WTC11 (cell line): ENCODE results near the gene RBM20. TPM values are rescaled to one million over a fixed set of nuclear protein-coding genes. Genes with fewer than 3 reads are reported as not detected.

Source experiments
- ATAC-seq: fragments of 200-7000 bp; cut with Tn5 transposase; 2 replicates; pipeline ENCODE4 v1.10.0; 2021; ENCODE audit warnings: mild to moderate bottlenecking, moderate library complexity
- CTCF ChIA-PET: fragments of 300-600 bp; sonication (Branson Sonifier 250); formaldehyde crosslinking; loops from one replicate; lab custom pipeline; 2021; ENCODE audit warnings: antibody characterized with exemption; lab: Charles Lee
- POLR2A ChIA-PET: fragments of 350-600 bp; sonication (Branson Sonifier 250); formaldehyde crosslinking; loops from one replicate; lab custom pipeline; 2021; ENCODE audit warnings: antibody characterized with exemption; lab: Charles Lee
- DNase-seq: peaks from one replicate; pipeline ENCODE4 v3.0.0; 2021; ENCODE audit warnings: low spot score
- H3K27ac Mint-ChIP-seq: 2 replicates; pipeline ENCODE4 v1.8.0; 2021; ENCODE audit warnings: mixed read lengths
- H3K27me3 Mint-ChIP-seq: 2 replicates; pipeline ENCODE4 v1.8.0; 2021; ENCODE audit warnings: low read depth, mild to moderate bottlenecking, moderate library complexity, mixed read lengths
- H3K36me3 Mint-ChIP-seq: 2 replicates; pipeline ENCODE4 v1.8.0; 2021; ENCODE audit warnings: mixed read lengths
- H3K4me1 Mint-ChIP-seq: 2 replicates; pipeline ENCODE4 v1.8.0; 2022; ENCODE audit warnings: mixed read lengths
- H3K4me3 Mint-ChIP-seq: 2 replicates; pipeline ENCODE4 v1.8.0; 2021; ENCODE audit warnings: mild to moderate bottlenecking, moderate library complexity, mixed read lengths
- H3K9me3 Mint-ChIP-seq: 2 replicates; pipeline ENCODE4 v1.8.0; 2021; ENCODE audit warnings: mixed read lengths
- ATF1 ChIP-seq: sonication (generic); formaldehyde crosslinking; IDR thresholded peaks from 2 replicates; pipeline ENCODE4 v1.8.1; 2023; ENCODE audit warnings: mild to moderate bottlenecking, moderate library complexity, missing genetic modification reagents
- ELF4 ChIP-seq: sonication (generic); formaldehyde crosslinking; IDR thresholded peaks from 2 replicates; pipeline ENCODE4 v1.8.1; 2022; ENCODE audit warnings: low read depth, mild to moderate bottlenecking, moderate library complexity, missing genetic modification reagents
- RELA ChIP-seq: sonication (generic); formaldehyde crosslinking; IDR thresholded peaks from 2 replicates; pipeline ENCODE4 v1.8.1; 2022; ENCODE audit warnings: missing genetic modification reagents, mild to moderate bottlenecking, borderline replicate concordance
- SMAD3 ChIP-seq: sonication (generic); formaldehyde crosslinking; IDR thresholded peaks from 2 replicates; pipeline ENCODE4 v1.8.0; 2022; ENCODE audit warnings: missing genetic modification reagents, mild to moderate bottlenecking, borderline replicate concordance
- TCF7 ChIP-seq: sonication (generic); formaldehyde crosslinking; IDR thresholded peaks from 2 replicates; pipeline ENCODE4 v1.8.0; 2022; ENCODE audit warnings: mild to moderate bottlenecking, low read depth, missing genetic modification reagents, moderate library complexity
- TP53 ChIP-seq: sonication (generic); formaldehyde crosslinking; IDR thresholded peaks from 2 replicates; pipeline ENCODE4 v1.8.1; 2023; ENCODE audit warnings: mild to moderate bottlenecking, missing genetic modification reagents
- ZNF416 ChIP-seq: fragments of 250-450 bp; sonication (Bioruptor Pico); IDR thresholded peaks from 2 replicates; pipeline ENCODE4 v1.9.0; 2021; ENCODE audit warnings: mild to moderate bottlenecking, inconsistent platforms
- ZNF423 ChIP-seq: fragments of 250-450 bp; sonication (Bioruptor Pico); IDR thresholded peaks from 2 replicates; pipeline ENCODE4 v2.1.2; 2022; ENCODE audit warnings: mild to moderate bottlenecking, moderate library complexity
- total RNA-seq: library from RNA; stranded (reverse); gene quantifications from 3 replicates; pipeline ENCODE4 v1.2.3, GENCODE V29; 2021
- TF ChIP-seq, protein P1 (sequence below): fragments of 250-450 bp; sonication (Bioruptor Pico); IDR thresholded peaks from 2 replicates; pipeline ENCODE4 v1.9.0; 2021; ENCODE audit warnings: mild to moderate bottlenecking, borderline replicate concordance
- TF ChIP-seq, protein P2 (sequence below): sonication (generic); formaldehyde crosslinking; IDR thresholded peaks from 2 replicates; pipeline ENCODE4 v1.8.1; 2023; ENCODE audit warnings: mild to moderate bottlenecking, moderate library complexity, missing genetic modification reagents
- TF ChIP-seq, protein P3 (sequence below): fragments of 250-450 bp; sonication (Bioruptor Pico); IDR thresholded peaks from 2 replicates; pipeline ENCODE4 v2.1.2; 2022; ENCODE audit warnings: mild to moderate bottlenecking, moderate library complexity
- TF ChIP-seq, protein P4 (sequence below): sonication (generic); formaldehyde crosslinking; IDR thresholded peaks from 2 replicates; pipeline ENCODE4 v1.8.1; 2022; ENCODE audit warnings: mild to moderate bottlenecking, moderate library complexity, missing genetic modification reagents
- TF ChIP-seq, protein P5 (sequence below): fragments of 250-450 bp; sonication (Bioruptor Pico); conservative IDR thresholded peaks from 2 replicates; pipeline ENCODE4 v1.9.0; 2021; ENCODE audit warnings: mild to moderate bottlenecking

RBM20 gene
- total RNA-seq, 1 experiment from 2014 or later: 0.52 TPM

DNA sequence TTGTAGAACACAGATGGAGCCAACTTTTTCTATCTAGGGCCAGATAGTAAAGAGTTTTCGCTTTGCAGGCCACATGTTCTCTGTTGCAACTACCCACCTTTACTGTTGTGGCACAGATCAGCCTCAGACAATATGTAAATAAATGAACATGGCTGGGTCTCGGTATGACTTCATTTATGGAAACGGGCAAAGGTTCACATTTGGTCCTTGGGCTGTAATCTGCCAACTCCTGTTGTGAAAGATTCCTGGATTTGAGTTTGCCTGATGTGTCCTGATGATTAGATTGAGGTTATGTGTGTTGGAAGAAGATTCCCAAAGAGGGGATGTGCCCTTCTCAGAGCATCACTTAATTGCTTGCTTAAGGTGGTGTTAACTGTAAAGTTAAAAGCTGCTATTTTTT is 38.2 kb downstream of the RBM20 start (continued):
- TF ChIP-seq, protein P1, sequence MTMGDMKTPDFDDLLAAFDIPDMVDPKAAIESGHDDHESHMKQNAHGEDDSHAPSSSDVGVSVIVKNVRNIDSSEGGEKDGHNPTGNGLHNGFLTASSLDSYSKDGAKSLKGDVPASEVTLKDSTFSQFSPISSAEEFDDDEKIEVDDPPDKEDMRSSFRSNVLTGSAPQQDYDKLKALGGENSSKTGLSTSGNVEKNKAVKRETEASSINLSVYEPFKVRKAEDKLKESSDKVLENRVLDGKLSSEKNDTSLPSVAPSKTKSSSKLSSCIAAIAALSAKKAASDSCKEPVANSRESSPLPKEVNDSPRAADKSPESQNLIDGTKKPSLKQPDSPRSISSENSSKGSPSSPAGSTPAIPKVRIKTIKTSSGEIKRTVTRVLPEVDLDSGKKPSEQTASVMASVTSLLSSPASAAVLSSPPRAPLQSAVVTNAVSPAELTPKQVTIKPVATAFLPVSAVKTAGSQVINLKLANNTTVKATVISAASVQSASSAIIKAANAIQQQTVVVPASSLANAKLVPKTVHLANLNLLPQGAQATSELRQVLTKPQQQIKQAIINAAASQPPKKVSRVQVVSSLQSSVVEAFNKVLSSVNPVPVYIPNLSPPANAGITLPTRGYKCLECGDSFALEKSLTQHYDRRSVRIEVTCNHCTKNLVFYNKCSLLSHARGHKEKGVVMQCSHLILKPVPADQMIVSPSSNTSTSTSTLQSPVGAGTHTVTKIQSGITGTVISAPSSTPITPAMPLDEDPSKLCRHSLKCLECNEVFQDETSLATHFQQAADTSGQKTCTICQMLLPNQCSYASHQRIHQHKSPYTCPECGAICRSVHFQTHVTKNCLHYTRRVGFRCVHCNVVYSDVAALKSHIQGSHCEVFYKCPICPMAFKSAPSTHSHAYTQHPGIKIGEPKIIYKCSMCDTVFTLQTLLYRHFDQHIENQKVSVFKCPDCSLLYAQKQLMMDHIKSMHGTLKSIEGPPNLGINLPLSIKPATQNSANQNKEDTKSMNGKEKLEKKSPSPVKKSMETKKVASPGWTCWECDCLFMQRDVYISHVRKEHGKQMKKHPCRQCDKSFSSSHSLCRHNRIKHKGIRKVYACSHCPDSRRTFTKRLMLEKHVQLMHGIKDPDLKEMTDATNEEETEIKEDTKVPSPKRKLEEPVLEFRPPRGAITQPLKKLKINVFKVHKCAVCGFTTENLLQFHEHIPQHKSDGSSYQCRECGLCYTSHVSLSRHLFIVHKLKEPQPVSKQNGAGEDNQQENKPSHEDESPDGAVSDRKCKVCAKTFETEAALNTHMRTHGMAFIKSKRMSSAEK: no peak
- TF ChIP-seq TCF7 (CRISPR knock-in tag) (no peak), ELF4 (no peak), SMAD3 (CRISPR knock-in tag) (no peak)
- TF ChIP-seq, protein P2, sequence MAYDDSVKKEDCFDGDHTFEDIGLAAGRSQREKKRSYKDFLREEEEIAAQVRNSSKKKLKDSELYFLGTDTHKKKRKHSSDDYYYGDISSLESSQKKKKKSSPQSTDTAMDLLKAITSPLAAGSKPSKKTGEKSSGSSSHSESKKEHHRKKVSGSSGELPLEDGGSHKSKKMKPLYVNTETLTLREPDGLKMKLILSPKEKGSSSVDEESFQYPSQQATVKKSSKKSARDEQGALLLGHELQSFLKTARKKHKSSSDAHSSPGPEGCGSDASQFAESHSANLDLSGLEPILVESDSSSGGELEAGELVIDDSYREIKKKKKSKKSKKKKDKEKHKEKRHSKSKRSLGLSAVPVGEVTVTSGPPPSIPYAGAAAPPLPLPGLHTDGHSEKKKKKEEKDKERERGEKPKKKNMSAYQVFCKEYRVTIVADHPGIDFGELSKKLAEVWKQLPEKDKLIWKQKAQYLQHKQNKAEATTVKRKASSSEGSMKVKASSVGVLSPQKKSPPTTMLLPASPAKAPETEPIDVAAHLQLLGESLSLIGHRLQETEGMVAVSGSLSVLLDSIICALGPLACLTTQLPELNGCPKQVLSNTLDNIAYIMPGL (CRISPR knock-in tag): no peak

DNA sequence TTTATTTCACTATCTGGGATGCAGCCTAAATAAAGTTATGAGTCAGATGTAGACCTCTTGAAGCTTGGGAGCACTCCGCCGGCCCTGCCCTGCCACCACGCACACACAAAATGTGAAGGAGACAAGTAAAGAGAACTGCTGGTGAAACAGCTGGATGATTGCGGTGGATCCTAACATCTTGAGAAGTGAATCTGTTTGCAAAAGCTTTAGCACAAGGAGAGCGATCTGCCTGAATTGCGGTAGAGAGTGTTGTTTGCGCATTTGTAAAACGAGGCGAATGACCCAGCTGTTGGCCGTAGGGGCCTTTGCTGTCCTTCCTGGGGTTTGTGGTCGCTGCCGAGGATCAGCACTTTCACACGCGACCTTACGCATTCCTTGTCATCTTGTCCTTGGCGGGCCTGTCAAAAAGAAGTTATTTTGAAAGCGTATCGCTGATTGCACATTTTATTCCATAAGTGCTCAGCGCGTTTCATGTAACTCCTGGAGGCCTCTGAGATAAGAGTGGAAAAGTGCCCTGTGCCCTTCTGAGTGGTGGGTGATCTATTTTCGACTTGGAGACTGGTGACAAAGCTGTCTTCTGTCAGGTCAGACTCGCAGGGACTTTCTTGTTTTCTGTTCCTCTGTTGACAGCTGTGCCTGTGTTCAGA is 40.8 kb downstream of the RBM20 start:
- ChIA-PET POLR2A (no interaction called here), CTCF (interaction anchor here (1.6 to 6.6 kb wide), 3 partner anchors 13 to 74 kb away, joined by 4 to 48 read pairs (median 9); no protein-coding TSS in a partner anchor)
- DNase-seq (peak; percentile 29), ATAC-seq (peak; percentile 55)
- Mint-ChIP-seq H3K9me3 (0 out of 2 replicates have a peak, but pooled peaks cover 3% of the 10 kb centered on the region), H3K27me3 (no peaks in the 10 kb centered on the region), H3K4me1 (peaks cover 45% of the 10 kb centered on the region), H3K27ac (peak overlapping the region; percentile 83; the same call in 1 of the 2 replicates), H3K4me3 (peak overlapping the region; percentile 10; the same call in 1 of the 2 replicates), H3K36me3 (no peaks in the 10 kb centered on the region)
- TF ChIP-seq, protein P2 (CRISPR knock-in tag): no peak
- TF ChIP-seq ZNF423 (CRISPR knock-in tag) (no peak), ATF1 (CRISPR knock-in tag) (no peak), RELA (CRISPR knock-in tag) (no peak)
- TF ChIP-seq, protein P3, sequence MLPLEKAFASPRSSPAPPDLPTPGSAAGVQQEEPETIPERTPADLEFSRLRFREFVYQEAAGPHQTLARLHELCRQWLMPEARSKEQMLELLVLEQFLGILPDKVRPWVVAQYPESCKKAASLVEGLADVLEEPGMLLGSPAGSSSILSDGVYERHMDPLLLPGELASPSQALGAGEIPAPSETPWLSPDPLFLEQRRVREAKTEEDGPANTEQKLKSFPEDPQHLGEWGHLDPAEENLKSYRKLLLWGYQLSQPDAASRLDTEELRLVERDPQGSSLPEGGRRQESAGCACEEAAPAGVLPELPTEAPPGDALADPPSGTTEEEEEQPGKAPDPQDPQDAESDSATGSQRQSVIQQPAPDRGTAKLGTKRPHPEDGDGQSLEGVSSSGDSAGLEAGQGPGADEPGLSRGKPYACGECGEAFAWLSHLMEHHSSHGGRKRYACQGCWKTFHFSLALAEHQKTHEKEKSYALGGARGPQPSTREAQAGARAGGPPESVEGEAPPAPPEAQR: no peak
- TF ChIP-seq, protein P4, sequence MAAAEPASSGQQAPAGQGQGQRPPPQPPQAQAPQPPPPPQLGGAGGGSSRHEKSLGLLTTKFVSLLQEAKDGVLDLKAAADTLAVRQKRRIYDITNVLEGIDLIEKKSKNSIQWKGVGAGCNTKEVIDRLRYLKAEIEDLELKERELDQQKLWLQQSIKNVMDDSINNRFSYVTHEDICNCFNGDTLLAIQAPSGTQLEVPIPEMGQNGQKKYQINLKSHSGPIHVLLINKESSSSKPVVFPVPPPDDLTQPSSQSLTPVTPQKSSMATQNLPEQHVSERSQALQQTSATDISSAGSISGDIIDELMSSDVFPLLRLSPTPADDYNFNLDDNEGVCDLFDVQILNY (CRISPR knock-in tag): no peak

DNA sequence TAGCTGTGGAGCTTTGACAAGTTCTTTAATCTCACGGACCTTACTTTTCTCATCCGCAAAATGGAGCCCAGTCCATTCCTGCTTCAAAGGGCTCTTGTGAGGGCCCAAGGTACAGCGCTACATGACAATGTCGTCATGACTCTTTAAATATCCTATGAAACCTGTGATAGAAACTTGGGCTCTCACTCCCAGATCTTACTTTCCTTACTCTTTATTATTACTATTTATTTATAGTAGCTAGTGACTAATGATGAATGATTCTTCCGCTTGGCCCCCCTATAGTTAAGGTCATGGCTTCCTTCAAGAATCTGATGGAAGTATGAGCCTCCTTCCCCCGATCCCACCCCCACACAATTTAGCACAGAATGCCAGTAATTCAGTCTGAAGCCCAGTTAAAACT is 41.9 kb downstream of the RBM20 start:
- CTCF ChIA-PET: interaction anchor here (0.8 to 1.6 kb wide), 4 partner anchors 16 to 75 kb away, joined by 3 to 4 read pairs (median 4); partner anchors contain the start of gene RBM20
- POLR2A ChIA-PET: no interaction called here
- H3K27ac Mint-ChIP-seq: no peak overlapping the region
- peaks cover 35% of the 10 kb centered on the region for H3K4me1 Mint-ChIP-seq
- no peak overlapping the region for H3K4me3 Mint-ChIP-seq
- H3K27me3 Mint-ChIP-seq: no peaks in the 10 kb centered on the region
- ATAC-seq: no peak
- DNase-seq: no peak
- no peaks in the 10 kb centered on the region for H3K36me3 Mint-ChIP-seq
- peaks cover 11% of the 10 kb centered on the region for H3K9me3 Mint-ChIP-seq
- TF ChIP-seq ZNF416 (CRISPR knock-in tag): no peak
- TF ChIP-seq, protein P5, sequence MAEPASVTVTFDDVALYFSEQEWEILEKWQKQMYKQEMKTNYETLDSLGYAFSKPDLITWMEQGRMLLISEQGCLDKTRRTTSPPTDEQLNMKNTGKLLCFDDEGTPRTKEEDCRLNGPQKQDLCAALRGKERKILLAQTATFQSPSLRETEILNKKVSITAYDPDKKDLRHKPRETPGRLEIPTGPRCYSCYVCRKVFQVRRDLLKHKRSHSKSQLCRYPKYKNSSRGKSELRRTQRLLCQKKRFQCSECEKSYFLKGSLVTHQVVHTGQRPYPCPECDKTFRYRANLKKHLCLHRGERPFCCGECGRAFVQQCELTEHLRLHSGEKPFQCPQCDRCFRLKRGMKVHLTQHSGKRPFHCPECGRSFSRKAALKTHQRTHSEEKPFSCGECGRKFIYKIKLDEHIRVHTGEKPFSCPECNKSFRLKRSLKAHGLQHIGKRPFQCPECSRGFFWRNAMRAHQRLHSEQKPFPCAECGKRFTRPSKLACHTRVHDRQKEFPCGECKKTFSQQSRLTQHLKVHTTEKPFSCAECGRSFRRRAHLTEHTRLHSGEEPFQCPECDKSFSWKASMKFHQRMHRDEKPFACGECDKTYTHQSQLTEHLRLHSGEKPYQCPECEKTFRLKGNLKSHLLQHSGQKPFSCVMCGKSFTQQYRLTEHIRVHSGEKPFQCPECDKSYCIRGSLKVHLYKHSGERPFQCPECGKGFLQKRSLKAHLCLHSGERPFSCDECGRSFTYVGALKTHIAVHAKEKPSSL (CRISPR knock-in tag): no peak
- TF ChIP-seq ATF1 (CRISPR knock-in tag): no peak
- TF ChIP-seq, protein P1: no peak
- no peak for TF ChIP-seq TP53 (CRISPR knock-in tag)
